GM21390 (cell line): ENCODE measurements around the gene PTPRJ.
"Not testable (repeated sequence)": the region's sequence is repeated elsewhere in the genome, so short reads cannot be mapped to it uniquely, and the experiment has no call there.

Source experiments
- ATAC-seq: cut with Tn5 transposase; IDR thresholded peaks from one replicate; pipeline ENCODE4 v1.9.1; 2021; ENCODE audit not compliant: unreplicated experiment

PTPRJ gene

DNA sequence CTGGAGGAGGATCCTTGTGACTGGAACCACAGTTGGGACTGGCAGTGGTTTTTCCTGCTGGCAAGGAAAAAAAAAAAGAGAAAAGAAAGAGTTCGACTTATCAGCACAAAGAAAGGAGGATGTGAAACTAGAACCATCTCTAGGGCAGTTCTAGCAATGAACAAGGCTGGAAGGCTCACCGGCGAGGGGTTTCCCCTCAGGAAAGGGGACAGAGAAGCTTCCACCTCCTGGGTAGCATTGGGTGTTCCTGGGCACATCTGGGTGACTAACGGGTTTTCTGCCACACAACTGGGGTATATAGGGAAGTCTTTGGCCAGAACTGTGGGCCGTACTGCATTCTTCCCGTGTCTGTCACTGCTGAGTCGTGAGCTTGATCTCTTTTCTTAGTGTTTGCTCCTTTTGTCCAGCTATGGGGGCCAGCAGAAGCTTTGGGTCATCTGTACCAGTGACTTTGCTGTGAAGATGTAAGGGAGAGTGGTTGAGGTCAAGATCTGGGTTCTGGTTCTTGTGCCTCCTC lies 126.9 kb downstream of the PTPRJ start:
- ATAC-seq: peak; percentile 82

DNA sequence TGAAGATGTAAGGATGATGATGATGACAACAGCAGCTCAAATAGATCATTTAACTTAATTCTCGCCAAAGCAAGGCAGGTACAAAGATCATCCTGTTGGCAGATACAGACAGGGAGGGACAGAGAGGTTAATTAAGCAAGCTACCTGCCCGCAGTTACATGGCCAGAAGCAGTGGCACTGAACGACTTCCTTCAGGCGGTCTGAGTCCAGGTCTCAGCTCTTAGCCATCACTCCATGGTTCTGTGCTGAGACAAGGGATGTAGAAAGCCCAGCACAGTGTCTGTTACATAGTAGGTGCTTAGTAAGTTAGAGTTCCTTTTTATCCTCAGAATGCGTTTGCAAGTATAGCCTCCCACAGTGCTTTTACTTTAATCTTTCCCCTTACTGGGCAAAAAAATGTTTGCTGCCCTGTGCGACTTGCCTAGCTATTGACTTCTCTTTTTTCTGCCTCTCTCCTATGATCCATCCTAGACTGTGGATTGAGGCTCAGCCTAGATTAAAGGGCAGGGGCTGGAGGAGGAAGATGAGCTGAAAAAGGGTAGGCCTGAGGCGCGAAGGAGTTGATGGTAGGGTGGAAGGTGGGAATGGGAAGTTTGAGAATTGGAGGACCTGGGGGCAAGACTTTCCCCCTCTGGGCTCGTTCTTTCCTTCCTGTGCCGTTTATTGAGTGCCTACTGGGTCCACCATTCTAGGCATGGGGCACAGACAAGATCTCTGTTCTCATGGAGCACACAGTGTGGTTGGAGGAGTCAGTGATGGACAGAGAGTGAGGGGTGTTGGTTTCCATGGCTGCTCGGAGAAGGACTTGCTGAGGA lies 128.1 kb downstream of the PTPRJ start:
- ATAC-seq: no peak

DNA sequence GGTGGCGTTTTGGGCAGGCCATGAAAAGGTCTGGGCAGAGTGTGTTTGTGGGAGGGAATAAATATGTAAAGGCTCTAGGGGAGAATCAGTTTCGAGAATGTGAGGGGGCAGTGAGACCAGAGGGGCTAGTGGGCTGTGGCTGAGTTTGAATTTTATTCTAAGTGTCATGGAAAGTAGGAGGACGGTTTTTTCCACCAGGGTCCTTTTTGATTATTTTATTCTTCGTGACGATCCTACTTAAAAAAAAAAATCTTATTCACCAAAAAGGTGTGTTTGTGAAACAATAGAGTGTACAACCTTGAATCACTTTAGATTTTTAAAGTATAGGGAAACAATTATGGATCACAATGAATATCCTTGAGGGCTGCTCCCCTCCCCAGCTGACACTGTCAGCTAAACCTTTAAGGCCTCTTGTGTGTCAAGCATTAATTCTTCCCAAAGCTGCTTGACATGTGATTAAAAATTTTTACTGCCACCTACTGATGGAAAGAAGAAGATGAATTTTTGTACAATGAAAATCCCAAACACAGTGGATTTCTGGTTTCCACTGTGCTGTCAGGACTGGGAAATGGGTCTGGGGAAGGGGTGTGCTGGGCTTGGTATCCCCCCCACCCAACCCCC lies 128.8 kb downstream of the PTPRJ start:
- no peak for ATAC-seq

DNA sequence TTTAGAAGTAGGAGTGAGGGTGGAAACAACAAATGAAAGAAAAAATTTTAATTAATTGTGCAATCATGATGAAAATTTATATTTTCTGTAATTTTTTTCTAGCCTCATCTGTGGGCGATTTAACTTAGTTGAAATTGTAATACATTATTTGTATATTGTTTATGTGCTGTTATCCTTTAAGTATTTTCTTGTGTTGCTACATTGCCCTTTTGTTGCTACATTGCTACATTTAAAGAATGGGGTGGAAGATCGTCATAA lies 130.1 kb downstream of the PTPRJ start:
- no peak for ATAC-seq

DNA sequence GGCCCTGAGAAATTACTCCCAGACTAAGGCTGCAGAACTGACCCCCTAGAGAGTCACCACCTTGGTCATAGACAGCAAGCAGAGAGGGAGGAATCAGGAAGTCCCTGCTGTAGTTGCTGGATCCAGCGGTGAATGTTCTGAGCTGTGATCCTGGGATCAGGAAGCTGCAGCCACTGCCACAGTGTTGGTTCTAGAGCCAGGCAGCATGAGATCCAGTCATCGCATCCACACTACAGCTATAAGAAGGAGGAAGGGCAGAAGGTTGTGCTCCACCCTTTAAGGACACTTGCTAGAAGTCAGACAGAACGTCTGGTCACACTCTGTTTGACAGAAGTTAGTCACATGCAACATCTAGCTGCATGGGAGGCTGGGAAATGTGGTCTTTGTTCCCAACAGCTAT lies 131.5 kb downstream of the PTPRJ start:
- ATAC-seq: no peak

DNA sequence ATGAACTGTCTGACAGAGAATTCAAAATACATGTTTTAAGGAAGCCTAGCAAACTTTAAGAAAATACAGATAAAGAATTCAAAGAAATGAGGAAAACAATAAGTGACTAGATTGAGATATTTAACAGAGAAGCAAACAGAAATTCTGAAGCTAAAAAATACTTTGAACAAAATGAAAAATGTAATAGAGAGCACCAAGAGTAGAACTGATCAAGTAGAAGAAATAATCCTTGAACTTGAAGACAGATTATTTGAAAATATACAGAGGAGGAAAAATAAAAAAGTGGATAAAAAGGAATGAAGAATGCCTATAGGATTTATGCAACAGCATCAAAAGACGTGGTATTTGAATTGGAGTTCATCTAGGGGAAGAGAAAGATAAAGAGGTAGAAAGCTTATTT lies 134.4 kb downstream of the PTPRJ start:
- ATAC-seq: no peak

DNA sequence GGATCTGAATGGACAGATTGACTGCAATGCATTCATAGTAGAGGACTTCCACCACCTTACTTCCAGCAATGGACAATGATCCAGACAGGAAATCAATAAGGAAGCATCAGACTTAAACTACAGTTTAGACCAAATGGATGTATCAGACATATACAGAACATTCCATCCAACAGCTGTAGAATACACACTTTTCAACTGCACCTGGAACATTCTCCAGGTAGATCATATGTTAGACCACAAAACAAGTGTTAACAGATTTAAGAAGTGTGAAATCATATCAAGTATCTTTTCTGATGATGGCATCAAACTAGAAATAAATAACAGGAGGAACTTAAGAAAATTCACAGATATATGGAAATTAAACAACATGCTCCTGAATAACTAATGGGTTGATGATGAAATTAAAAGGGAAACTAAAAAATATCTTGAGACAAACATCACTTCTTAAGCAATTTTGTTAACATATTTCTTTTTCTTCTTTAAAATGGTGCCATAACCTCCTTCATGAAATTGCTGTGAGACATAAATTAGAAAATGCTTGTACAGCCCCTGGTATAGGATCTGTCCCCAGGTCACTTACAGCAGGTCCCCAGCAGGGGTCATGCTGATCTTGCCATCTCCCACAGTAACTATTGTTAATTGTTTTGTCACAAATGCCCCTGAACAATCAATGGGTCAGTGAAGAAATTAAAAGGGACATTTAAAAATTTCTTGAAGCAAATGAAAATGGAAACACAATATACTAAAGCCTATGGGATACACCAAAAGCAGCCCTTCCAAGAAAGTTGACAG lies 136.3 kb downstream of the PTPRJ start:
- no peak for ATAC-seq

DNA sequence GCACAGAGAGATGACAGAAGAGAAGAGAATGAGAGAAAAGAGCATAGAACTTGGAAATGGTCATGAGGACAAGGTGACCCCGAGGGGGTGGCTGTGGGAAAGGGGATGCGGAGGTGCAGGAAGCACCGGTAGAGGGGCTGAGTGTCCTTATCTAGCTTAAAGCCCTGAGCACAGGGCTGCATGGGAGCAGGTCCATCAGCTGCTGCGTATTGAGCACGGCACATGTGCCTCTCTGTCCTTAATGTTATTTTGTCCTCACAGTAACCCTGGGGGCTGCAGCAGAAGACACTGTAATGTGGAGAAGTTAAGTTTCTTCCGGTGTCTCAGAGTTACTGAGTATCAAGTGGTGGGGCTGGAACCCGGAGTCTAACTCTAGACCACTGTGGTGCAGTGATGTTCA lies 141.9 kb downstream of the PTPRJ start:
- ATAC-seq: no peak

DNA sequence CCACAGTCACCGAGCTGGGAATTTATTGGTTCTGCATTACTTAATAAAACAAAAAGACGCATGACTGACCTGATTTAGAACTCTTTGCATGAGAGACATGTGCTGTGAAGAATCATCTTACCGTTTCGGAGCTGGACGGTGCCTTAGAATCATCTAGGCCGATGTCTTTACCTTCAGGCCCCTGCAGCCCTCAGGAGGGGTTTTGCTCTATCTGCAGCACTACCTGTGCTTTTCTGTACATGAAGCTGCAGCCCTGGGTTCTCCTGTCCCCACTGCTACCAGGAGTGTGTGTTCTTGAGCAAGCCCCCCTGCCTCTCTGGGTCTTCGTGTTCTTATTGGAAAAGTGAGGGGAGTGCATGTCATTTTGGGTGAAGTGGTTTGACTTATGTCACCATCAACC lies 142.3 kb downstream of the PTPRJ start:
- no peak for ATAC-seq

DNA sequence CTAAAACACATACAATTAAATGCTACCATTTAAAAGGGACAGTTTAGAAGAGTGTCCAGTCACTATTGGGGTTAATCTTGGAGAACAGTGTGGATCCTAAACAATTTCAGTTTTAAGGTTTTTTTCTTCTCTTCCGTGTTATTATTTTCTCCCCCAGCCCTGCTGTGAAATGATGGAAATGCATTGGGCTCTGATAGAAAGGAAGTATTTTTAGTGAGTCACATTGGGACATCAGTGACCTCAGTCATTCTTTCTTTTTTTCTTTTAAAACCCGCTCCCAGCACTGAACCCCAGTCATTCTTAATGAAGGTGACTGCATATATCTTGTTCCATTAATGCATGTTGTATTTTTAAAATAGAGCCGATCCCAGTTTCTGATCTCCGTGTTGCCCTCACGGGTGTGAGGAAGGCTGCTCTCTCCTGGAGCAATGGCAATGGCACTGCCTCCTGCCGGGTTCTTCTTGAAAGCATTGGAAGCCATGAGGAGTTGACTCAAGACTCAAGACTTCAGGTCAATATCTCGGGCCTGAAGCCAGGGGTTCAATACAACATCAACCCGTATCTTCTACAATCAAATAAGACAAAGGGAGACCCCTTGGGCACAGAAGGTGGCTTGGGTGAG lies 143.0 kb downstream of the PTPRJ start:
- no peak for ATAC-seq

DNA sequence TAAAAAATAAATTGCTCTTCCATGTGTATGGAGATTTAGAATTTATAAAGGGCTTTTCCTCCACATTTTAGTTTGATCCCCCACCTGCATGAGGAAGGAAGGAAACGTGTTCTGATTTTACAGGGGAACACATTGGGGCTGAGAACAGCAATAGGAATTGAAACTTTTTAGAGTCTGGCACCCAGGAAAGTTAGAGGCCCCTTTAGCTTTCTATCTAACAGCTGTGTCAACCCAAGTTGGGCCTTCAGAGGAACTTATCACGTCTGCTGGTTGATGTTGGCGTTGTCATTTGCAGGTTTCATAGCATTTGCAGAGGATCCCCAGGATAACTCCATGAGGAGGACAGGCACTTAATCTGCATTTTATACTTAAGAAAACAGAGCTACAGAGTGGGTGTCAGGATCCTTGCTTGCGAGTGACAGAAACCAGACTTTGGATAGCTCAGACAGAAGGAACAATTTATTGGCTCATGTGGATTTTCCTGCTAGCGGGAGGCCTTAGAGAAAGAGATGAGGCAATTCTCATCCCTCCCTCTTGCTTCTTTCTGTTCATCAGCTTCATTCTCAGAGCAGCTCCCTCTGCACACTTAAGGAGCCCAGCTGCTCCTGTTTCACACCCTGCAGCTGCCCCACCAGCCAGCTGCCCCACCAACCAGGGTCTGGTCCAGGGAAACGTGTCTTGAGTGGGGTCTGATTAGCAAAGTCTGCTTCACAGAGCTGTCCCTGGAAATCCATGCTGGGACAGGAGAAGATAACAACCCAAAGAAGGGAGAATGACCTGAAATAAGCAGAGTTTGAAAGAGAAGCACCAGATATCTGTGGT lies 143.8 kb downstream of the PTPRJ start:
- ATAC-seq: no peak

DNA sequence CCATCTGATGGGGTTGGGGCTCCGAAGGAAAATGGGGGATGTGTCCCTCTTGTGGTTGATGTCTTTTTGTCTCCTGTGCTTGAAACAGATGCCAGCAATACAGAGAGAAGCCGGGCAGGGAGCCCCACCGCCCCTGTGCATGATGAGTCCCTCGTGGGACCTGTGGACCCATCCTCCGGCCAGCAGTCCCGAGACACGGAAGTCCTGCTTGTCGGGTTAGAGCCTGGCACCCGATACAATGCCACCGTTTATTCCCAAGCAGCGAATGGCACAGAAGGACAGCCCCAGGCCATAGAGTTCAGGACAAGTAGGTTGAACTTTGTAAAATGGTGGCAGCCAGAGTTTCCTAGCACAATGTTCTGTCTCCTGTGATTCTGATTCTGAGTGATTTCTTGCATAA lies 144.5 kb downstream of the PTPRJ start:
- no peak for ATAC-seq

DNA sequence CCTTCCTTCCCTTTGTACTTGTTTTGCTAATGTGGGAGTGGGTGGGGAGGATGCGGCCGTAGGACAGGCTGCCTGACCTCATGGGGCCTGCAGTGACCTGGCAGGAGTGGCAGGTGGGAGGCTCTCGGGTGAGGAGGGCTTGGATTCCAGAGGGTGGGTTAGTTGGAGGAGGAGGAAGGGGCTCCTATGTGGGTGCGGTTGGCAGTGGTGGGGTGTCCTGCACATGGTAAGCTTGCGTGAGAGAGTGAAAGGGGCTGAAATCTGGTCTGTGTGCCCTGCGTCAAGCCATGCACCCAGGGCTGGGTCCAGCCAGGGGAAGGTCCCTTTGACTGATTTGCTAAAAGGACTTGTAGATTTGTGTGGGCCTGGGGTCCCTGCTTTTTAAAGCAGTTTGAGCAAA lies 145.5 kb downstream of the PTPRJ start:
- ATAC-seq: no peak

DNA sequence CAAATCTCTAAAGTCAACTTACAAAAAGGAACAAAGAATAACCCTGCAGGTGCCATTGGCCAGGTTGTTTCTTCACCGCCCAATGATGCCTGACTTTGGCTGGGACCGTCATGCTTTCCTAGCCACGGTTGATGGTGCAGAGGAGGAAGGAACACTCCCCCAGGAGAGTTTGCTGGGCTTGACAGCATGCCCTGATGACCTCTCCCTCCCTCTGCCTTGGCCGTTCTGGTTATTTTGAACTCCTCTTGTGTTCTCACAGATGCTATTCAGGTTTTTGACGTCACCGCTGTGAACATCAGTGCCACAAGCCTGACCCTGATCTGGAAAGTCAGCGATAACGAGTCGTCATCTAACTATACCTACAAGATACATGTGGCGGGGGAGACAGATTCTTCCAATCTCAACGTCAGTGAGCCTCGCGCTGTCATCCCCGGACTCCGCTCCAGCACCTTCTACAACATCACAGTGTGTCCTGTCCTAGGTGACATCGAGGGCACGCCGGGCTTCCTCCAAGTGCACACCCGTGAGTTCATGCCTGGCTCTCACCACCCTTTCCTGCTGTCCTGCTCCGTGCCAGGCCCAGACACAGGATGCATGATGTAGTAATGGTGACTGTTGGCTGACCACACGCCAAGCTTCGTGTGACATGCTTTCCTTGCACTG lies 147.3 kb downstream of the PTPRJ start:
- ATAC-seq: no peak

DNA sequence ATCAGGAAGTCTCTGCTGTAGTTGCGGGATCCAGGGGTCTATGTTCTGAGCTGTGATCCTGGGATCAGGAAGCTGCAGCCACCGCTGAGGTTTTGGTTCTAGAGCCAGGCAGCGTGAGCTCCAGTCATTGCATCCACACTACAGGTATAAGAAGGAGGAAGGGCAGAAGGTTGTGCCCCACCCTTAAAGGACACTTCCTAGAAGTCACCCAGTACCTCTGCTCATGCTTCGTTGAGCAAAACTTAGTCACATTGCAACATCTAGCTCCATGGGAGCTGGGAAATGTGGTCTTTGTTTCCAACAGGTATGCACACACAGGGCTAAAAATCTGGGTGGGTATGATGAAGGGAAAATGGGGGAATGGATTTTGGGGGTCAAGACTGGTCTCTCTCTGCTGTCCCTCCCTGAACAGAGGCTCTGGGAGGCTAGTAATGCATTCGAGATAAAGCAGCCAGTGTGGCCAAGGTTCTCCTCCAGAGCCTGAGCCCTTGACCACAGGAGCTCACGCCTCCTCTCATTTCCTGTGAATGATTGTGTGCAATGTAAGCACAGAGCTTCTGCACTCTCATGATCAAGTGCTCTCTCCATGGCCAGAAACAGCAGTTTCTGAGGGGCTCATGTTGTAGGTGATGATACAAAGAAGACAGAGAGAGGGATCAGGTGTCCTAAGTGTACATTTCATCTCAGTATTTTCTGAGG lies 149.5 kb downstream of the PTPRJ start:
- ATAC-seq: peak; percentile 57

DNA sequence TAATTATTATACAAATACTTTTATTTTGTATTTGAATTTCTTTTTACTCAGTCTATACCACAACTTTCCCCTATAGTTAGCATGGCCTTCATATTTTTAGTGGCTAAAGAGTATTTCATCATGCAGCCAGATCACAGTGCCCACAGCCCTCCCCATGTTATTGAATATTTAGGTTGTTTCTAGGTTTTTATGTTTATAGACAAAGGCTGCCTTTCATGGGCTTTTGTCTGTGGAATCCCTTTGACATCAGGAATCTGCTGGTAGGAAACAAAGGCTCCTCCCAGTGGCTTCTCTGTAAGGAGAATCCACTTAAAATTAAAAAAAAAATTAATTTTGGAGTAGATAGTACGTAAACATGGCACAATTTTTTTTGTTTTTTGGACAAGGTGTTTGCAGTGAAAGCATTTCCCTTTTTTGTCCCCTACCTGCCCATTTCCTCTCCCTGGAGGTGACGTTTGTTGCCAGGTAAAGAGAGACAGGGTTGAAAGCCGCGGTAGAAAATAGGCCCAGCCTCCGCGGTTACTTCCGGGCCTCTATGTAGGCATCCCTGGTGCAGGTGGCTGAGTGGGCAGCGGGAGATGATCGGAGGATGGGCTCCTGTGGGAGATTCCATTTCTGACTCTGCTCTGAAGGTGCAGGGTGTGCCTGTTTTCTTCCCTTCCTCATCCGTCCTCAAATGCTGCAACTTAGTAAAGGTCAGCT lies 154.0 kb downstream of the PTPRJ start:
- ATAC-seq: no peak

DNA sequence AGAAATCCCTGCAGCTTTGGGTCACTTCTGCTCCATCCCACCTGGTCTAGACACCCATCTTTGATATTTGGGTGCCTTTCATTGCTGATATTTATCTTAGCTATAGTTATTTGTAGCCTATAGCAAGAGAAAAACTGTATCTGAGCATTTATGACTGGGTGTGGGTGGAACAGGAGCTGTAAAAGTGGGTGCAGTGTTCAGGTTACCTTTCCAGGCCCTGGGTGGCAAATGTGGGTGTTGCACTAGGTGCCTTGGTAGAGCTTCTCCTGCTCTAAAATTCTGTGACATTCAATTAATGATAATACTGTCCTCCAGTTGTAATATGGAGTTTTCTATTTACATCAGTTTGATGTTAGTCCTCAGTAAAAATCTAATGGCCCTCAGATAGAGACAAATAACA lies 157.9 kb downstream of the PTPRJ start:
- ATAC-seq: no peak

DNA sequence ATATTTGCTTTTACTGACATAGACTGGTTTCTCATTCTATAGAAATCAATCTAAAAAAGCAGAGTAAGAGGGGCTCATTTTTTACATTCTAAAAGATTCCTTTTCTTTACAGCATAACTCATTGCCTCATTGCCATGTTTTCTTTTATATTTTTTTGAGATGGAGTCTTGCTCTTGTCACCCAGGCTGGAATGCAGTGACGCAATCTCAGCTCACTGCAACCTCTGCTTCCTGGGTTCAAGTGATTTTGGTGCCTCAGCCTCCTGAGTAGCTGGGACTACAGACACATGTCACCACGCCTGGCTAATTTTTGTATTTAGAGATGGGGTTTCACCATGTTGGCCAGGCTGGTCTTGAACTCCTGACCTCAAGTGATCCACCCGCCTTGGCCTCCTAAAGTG lies 159.5 kb downstream of the PTPRJ start:
- not testable (repeated sequence) for ATAC-seq
